Stimulated activated CD4-positive, alpha-beta T cell treated with anti-CD3 and anti-CD28 coated beads, TNF-alpha, amount 100 ng/mL, for 1 hour (primary cell): ENCODE measurements around the gene CLDND2.

ENCODE experiments used
- DNase-seq, 3 donors: peaks; one replicate each; pipeline ENCODE4 v3.0.0-alpha.2; 2020; ENCODE audit warnings: low read depth in 3 of 3, low spot score in 1 of 3

CLDND2 gene

DNA sequence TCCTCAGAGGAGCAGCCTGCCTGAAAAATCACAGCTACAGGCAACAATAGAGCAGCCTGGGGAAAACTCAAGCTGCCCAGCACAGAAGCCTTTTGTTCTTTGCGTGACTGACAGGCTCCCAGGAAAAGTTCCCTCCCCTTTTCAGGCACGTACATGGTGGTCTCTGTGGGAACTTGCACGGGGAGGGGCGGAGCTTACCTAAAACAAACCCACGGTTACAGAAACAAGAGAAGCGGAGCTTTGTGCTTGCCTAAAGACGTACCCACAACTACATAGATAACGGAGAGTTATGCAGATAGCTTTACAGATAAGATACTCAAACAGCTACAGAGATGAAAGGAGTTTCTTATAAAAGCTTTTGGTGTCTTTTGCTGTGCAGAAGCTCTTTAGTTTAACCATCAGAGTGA lies 14.1 kb downstream of the CLDND2 start:
- no peak for DNase-seq

DNA sequence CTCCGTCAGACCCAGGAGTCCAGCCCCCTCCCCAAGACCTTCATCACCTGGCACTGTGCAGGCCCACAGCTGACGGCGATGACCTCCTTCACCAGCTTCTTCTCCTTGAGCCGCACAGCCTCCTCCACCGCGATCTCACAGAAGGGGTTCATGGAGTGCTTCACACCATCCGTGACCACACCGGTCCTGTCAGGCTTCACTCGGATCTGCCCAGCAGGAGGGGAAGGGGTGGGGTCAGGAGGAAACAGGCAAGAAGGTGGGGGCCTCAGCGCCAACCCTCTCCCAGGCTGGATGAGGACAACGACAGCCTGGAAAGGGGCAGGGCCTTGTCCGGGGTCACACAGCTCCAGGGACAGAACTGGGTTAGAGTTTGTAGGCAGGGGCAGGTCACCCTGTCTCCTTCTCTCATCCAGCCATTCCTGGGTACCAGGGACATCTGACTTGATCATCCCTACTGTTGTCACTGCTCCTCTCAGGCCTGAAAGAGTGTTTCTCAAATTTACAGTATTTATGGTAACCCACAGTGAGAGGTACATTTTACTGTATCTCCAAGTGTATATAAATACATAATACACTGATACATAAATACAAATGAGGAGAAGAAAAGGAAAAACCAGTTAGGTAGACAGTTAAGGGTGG lies 14.6 kb downstream of the CLDND2 start:
- DNase-seq: no peak

DNA sequence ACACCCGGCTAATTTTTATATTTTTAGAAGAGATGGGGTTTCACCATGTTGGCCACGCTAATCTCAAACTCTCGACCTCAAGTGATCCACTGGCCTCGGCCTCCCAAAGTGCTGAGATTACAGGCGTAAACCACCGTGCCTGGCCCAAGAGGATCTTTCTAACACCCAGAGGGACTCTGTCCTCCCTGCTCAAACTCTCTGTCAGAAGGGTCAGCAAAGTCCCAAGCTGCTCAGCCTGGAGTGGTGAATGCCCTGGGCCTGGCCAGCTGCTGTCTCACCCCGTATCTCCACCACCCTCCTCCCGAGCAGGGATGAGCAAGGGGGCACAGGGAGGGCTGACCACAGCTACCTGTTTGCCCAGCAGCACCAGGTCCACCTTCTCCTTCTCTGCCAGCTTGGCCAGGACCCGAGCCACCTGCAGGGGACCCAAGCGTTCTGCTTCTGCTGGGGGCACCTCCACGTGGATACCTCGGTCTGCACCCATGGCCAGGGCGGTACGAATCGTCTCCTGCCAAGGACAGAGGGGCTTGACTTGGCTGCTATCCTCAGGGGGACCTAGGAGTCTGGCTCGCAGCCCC lies 15.9 kb downstream of the CLDND2 start:
- no peak for DNase-seq

DNA sequence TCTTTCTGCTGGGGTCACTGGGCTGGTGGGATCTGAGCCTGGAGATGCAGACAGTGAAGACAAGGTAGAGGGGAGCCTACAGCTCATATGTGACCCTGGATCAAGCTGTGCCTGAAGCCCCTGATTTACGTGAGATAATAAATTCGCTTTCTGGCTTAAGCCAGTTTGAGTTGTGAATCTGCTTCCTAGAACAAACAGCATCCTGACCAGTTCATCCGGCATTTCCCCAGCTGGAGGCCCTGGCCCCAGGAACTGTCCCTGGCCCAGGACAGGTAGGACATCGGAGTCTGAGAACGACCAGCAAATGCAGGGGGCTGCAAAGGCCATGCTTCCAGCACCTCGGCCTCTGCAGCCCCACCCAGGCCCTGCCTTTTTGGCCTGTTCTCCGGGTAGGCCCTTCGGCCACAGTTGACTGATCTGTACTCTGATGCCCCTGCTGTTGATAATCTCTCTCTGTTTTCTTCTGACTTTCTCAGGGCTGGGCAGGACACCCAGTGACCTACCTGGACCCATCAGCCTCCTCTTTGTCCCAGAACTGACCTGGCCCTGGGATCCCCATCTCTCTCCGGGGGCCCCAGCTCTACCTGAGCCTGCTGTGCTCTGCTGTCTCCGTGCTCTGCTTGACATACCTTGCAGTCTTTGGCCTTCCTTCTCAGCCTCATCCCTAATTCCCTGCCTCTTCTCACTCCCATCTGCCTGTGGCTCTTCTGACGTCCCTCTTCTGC lies 17.4 kb downstream of the CLDND2 start:
- no peak for DNase-seq

DNA sequence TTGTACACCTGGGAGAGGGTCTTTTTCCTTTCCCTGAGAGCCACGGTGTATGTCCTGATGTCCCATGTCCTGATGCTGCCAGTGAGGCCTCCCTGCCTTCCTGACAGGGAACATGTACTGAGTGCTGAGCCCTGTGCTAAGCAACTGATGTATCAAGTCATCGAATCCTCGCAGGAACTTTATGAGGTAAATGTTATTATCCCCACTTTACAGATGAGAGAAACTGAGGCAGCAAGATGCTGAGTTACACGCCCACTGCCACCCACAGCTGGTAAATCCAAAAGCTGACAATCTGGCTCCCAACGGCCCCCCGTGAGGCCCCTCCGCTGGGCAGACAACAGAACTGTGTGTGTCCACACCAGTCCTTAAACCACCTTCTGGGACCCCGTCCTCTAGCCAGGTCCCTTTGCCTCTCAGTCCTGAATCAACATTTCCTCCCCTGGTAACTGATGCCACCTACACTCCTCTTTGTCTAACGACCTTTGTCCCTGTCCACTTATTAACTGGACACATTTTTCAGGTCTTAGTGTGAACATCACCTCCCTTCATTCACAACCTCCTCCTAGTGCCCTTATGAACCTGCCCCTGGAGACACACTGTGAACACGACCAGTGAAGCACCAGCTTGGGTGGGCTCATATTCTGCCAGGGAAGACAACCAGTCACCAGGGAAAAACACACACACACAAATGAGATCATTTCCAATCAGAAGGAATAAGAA lies 21.4 kb downstream of the CLDND2 start:
- no peak for DNase-seq

DNA sequence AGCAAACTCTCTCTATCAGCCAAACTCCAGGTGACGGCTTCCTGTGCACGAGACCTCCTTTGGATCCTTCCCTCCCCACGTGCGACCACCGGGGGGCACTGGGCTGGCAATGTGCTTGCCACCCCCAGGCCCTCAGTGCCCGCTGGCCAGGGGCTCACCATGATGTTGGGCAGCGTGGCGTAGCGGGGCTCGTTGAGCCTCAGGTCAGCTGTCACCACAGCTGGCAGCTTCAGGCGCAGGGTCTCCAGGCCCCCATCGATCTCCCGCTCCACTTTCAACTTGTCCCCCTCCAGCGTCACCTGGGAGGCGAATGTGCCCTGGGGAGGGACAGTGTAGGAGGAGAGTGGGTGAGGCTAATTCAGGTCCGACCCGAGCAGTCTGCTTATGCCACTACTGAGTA lies 22.1 kb downstream of the CLDND2 start:
- no peak for DNase-seq

DNA sequence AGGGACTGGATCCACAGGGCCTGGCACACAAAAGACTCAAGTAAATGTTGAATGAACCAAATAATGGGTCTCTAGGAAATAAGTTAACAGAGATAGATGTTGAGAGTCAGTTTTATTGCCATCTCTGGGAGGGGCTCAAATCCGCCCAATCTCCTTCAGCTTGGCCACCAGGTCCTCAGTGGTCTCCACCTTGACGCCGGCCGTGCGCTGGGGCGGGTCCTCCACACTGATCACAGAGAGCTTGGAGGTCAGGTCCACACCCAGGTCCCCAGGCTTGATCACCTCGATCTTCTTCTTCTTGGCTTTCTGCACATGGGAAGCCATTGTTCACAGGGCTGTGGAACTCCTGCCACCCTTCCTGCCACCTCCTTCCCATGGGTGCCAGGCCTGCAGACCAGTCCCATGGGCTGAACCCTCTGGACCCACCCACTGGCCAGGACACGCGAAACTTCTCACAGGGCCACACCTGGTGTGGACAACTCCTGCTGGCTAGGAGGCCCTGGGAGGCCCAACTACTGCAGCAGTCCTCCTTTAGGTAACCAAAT lies 23.7 kb downstream of the CLDND2 start:
- no peak for DNase-seq

DNA sequence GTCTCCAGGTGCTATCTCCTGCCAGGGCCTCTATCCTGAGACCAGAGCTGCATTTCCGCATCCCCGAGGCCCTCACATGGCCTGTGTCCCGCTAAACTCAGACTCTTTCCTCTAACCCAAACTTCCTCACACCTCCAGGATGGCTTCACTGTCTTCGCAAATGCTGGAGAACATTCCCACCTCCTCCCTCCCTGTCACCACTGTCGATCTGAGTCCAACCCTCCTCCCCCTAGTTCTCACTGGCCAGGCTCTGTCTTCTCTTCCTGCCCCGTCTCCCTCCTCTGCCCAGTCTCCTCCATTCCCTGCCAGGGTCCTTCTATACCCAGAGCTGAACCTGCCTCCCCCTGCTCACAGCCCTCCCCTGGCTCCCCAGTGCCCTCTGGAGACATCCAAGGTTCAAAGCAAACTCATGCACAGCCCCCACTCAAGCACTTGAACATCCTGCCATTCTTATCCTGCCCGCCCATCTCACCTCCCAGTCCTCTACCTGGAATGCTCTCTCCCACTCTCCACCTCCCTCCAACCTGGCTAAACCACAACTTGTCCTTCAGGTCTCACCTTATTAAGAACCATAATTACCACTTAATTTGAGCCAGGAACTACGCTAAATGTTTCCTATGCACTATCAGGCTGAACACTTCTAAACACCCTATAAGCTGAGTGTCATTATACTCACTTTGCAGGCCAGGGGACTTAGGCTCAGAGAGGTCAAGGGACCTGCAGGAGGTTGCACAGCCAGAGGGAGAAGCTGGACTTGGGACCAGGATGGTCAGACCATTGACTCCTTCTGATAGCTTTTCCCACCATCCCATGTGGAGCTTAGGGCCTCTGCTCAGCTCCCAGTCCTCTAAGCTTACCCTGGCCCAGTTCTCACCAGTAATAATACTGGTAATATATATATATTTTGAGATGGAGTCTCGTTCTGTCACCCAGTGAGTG lies 25.9 kb downstream of the CLDND2 start:
- no peak for DNase-seq

DNA sequence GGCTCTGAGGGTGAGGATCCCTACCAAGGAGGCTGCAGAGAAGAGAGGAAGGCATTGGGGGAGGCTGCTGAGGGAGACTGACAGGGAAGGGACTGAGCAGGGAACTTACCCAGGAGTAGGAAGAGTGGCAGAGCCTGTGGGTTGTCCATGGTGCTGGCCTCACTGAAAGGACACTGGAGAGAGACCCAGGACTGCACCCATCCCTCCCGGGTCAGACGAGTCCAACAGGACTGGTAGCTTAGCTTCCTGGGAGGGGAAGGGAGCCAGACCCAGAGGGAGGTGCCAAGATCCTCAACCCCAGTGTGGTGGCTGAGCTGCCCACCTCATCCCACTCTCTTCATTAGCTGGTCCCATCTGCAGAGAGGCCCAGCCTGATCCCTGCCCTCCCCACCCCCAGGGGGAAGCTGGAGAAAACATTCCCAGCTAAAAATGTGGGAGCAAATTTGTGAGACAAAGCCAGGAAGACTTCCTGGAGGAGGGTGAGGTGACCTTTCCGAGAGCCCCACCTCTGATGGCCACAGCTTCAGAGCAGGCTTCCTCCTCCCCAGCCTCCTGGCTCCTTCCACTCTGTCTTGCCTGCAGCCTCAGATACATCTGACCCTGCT lies 26.7 kb downstream of the CLDND2 start, which contains the start of gene VSIG10L:
VSIG10L (minus strand) TSS at position 164 of the 605 bp plus-strand sequence; CDS start at position 149, 15 bp downstream.
- no peak for DNase-seq

DNA sequence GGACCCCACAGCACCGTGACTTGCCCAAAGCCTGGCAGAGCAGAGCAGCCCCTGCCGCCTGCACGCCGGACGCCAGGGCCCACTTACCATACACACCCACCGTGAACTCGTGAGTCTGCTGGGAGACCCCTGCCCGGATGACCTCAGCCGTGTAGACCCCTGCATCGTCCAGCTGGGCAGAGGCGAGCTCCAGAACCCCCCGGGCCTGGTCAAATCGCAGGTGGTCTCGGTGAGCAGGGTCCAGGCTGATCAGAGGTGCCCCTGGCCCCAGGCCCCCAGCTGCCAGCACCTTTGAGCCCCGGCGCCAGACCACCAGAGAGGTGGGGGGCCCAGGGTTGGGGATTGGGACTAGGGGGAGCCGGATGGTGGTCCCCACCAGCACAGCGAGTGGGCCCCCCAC lies 27.7 kb downstream of the CLDND2 start:
- no peak for DNase-seq

DNA sequence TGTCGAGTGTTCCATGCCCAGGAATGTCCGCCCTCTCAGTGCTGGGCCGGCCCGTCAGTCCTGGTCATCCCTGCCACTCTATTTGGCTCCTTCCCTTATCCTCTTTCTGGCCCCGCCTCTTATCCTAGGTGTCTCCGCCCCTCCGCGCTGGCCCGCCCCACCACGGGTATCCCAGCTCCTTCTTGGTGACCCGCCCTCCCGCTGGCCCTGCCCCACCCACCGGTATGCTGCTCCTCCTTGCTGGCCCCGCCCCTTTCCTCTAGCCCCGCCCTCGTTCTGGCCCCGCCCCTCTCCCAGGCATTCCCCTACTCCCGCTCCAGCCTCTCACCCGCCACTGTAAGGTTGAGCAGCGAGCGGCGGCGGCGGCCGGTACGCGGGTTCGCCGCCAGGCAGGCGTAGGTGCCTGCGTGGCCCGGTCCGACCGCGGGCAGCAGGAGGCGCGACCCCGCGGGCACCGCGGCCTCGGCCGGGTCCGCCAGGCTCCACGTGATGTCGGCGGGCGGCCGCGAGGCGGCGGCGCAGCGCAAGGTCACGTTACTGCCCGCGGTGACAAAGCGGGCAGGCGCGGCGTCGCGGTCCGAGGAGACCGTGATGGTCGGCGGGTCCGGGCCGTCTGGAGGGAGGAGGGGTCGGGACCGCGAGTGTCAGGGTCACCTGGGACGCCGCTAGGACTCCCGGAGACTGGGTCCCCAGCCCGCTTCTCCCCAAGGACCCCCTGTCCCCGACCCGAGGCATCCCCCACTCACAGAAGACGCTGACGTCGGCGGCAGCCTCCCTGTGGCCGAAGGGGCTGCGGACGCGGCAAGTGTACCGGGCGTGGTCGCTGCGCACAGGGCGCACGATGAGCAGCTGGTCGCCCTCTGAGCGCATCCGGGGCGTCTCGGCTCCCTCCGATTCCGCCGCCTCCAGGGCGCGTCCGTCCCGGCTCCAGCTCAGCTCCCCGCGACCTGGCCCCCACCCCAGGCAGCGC lies 28.8 kb downstream of the CLDND2 start:
- DNase-seq: peak; percentile 69 to 94 (median 79)

DNA sequence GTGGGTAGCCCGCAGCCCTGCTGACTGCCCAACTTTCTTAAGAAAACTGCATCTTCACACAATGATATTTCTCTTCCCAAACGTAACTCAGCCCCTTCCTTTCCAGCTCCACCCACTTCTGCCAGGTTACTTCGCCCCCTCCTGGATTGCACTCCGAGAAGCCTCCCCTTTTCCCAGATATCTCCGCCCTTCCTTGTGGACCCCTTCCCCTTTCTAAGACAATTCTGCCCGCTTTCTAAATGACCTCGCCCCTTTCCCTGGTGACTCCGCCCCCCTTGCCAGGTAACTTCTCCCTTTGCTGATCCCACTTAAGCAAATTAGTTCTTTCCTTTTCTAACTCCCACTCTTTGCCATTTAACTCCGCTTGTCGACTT lies 29.5 kb downstream of the CLDND2 start:
- no peak for DNase-seq

DNA sequence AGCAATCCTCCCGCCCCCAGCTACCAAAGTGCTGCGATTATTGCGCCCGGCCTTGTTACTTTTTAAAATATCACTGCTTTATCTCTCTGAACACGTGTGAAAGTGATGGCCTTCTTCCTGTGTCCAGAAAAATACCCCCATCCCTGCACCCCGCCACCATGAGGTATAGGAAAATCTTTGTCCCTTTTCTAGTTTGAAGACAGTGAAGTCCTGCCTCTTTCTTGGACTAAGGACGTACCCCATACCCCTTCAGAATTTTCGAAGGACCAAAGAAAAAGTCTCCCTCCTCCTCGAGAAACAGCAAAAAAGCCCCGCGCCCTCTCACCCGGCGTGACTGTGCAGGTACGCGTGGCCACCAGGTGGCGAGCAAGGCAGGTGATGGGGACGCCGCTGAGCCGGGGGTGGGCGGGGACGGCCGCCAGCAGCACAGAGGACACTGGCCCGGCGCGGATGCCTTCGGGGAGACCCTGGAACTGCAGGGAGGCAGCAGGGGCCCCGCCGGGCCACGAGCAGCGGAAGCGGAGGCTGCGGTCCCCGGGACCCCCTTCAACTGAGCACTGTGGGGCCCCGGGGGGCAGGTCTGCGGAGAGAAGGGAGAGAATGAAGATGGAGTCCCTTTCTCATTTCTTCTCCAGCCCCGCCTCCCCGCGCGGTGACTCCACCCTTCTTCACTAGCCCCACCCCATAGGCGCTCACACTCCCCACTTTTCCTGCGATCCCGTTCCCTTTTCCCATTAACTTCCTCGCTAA lies 30.1 kb downstream of the CLDND2 start:
- peak; percentile 53 to 82 (median 65) for DNase-seq

DNA sequence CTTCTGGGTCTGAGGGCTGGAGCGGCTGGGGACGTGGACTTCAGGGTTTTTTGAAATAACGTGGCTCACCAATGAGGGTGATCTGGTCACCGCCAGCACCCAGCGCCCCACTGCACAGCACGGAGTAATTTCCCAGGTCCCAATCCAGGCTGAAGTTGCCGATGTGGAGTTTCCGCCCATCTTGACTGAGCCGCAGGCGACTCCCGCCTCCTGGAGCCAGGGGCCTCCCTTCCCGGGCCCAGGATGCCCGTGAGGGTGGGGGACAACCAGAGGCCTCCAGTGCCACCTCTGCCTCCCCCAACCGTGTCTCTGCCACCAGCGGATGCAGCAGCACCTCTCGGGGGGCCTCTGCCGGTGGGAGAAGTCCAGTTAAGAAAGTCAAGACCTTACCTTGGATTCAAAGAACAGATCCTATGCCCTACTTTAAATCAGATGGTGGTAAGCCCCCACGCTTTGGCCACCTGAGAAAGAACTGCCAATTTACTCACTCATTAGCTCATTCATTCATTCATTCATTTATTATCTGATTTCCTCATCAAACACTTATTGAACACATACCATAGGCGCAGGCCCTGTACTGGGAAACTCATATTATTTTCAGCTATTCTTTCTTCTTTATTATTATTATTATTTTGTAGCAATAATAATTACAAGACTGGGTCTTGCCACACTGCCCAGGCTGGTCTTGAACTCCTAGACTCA lies 30.8 kb downstream of the CLDND2 start:
- no peak for DNase-seq

DNA sequence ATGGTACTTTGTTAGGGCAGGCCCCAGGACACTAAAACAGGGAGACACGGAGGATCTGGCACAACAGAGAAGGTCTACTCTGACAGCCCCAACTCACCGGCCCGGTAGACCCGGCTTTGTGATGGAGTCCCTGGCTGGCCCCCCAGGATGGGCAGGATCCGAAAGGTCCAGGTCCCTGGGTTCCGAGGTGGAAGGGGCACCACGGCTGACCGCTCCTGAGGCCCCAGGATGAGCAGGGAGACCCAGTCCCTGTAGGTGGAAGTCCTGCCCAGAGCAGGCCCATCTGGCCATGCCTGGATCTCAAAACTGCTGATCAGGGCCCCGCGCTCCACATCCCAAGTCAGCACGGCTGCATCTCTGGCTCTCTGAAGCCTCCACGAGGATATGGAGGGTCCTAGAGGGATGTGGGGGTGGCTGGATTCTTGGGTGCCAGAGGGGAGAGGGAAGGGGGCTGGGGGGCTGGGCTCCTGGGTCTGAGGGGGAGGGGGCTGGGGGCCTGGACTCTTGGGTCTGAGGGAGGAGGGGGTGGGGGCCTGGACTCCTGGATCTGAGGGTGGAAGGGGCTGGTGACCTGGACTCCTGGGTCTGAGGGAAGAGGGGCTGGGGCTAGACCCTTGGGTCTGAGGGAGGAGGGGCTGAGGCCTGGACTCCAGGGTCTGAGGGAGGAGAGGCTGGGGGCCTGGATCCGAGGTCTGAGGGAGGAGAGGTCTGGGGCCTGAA lies 31.5 kb downstream of the CLDND2 start:
- no peak for DNase-seq

DNA sequence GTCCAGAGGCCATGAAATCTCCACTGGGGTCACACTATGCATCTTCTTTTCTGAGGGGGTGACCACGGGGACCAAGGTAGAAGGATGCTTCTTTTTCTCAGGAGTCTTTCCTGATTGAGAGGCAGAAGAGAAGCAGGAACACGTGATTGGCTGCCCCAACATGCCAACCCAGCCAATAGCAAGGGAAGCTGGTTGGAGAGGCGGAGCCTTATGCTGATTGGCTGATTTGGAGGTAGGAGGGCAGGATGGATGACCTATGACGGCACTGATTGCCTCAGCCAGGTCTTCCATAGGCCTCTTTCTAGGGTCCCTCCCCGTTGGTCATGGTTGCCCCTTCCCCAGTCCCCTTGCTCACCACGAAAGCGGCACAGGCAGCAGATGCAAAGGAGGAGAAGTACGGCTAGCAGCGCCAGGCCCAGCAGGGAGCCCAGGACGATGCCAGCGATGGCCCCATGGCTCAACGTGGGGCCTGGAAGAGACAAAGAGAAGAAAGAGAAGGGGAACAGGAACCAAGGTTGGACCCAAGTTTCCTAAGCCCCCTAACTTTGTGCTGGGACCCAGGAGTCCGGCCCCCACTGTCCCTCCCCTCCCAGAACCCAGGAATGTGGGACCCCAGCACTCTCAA lies 34.9 kb downstream of the CLDND2 start:
- DNase-seq: no peak
